ENCODE data around the gene GOLGA6L4.
"Not testable (repeated sequence)": the region's sequence is repeated elsewhere in the genome, so short reads cannot be mapped to it uniquely, and the experiment has no call there.

DNA sequence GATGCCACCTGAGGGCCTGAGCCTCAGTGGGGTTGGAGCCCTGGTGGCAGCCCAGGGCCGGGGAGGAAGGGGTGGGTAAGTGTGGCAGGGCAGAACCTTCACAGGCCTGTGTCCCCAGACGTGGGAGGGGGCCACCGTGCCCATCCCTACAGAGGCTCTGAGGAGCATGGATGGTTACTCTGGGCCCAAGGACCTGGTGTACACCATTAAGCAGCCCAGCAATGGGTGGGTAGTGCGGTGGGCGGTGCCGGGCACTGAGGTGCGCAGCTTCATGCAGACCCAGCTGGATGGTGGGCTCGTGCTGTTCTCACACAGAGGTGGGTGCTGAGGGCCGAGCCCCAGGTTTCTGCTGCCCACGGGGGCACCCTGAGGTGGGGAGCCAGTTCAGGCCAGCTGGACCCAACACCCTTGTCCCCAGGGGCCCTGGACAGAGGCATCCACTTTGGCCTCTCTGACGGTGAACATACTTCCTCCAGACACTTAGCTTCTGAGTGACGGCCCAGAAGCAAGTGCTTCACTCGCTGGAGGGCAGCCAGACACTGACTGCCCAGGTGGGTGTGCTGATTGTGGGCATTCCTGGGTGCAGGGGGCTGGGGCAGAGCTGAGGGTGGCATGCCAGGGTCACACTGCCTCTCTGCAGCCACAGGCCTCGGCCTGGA is 38.9 kb upstream of the GOLGA6L4 start:
- TF ChIP-seq, protein P1, sequence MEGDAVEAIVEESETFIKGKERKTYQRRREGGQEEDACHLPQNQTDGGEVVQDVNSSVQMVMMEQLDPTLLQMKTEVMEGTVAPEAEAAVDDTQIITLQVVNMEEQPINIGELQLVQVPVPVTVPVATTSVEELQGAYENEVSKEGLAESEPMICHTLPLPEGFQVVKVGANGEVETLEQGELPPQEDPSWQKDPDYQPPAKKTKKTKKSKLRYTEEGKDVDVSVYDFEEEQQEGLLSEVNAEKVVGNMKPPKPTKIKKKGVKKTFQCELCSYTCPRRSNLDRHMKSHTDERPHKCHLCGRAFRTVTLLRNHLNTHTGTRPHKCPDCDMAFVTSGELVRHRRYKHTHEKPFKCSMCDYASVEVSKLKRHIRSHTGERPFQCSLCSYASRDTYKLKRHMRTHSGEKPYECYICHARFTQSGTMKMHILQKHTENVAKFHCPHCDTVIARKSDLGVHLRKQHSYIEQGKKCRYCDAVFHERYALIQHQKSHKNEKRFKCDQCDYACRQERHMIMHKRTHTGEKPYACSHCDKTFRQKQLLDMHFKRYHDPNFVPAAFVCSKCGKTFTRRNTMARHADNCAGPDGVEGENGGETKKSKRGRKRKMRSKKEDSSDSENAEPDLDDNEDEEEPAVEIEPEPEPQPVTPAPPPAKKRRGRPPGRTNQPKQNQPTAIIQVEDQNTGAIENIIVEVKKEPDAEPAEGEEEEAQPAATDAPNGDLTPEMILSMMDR (conservative IDR thresholded peaks at IDR 0.05): not testable (repeated sequence)
- not testable (repeated sequence) for TF ChIP-seq EZH2 (IDR thresholded peaks at IDR 0.05; ENCODE audit: low read depth)
